Left ventricle myocardium inferior (tissue), 1 donor: ENCODE results near the gene UBD. TPM values are rescaled to one million over a fixed set of nuclear protein-coding genes. Genes with fewer than 3 reads are reported as not detected.

ENCODE experiments used
- DNase-seq: peaks from one replicate; pipeline ENCODE4 v3.0.0-alpha.2; 2020
- H3K27ac ChIP-seq: fragments of 200-600 bp; replicated peaks from 2 replicates; pipeline ENCODE4 v1.8.0; 2021
- H3K27me3 ChIP-seq: fragments of 200-600 bp; 2 replicates; pipeline ENCODE4 v1.8.0; 2021; ENCODE audit warnings: low read depth
- H3K36me3 ChIP-seq: fragments of 200-600 bp; 2 replicates; pipeline ENCODE4 v1.8.0; 2021
- H3K4me1 ChIP-seq: fragments of 200-600 bp; 2 replicates; pipeline ENCODE4 v1.8.0; 2021
- H3K4me3 ChIP-seq: fragments of 200-600 bp; 2 replicates; pipeline ENCODE4 v1.8.0; 2021; ENCODE audit warnings: mild to moderate bottlenecking, moderate library complexity
- H3K9me3 ChIP-seq: fragments of 200-600 bp; replicated peaks from 2 replicates; pipeline ENCODE4 v1.8.0; 2021
- CTCF ChIP-seq: fragments of 200-600 bp; IDR thresholded peaks from 2 replicates; pipeline ENCODE4 v1.8.0; 2021; ENCODE audit warnings: antibody characterized with exemption, mild to moderate bottlenecking, borderline replicate concordance
- intact Hi-C: fragments of 100-400 bp; cut with micrococcal nuclease; formaldehyde crosslinking; loops from one replicate; pipeline ENCODE4 v1.11.0; 2022
- total RNA-seq: library from RNA; stranded (reverse); fragmentation: NEBNext Ultra II Directional; extraction: Animal tissue kit (Norgen Biotek cat#: 25700); gene quantifications from one replicate; pipeline ENCODE4 v1.2.1, GENCODE V29; 2021
- donor health status: DM: no; HTN: yes; CAD: no; lungs with severe emphysema.

Gene UBD
- total RNA-seq, 1 donor from 2014 or later = not detected

GRCh38 chr6:29509239-29509638 lies 50.3 kb downstream of the UBD start:
- Histone ChIP-seq H3K4me1 (no peaks in the 10 kb centered on the region), H3K27me3 (peaks cover 33% of the 10 kb centered on the region), H3K4me3 (no peak overlapping the region), H3K36me3 (no peaks in the 10 kb centered on the region), H3K27ac (no peak overlapping the region), H3K9me3 (no peaks in the 10 kb centered on the region)
- no peak for TF ChIP-seq CTCF
- intact Hi-C loops = no loop called here
- no peak for DNase-seq

- no peak for DNase-seq
- Histone ChIP-seq H3K36me3 (no peaks in the 10 kb centered on the region), H3K27me3 (peaks cover 49% of the 10 kb centered on the region), H3K4me3 (no peak overlapping the region), H3K9me3 (no peaks in the 10 kb centered on the region), H3K4me1 (no peaks in the 10 kb centered on the region), H3K27ac (no peak overlapping the region)
- intact Hi-C loops = no loop called here
- TF ChIP-seq CTCF = no peak
Observed at GRCh38 chr6:29507319-29507718, 52.2 kb downstream of the UBD start.

GRCh38 chr6:29506446-29507067 lies 53.0 kb downstream of the UBD start:
- no peak overlapping the region for H3K4me3 ChIP-seq
- no peaks in the 10 kb centered on the region for H3K9me3 ChIP-seq
- no peak for DNase-seq
- peaks cover 57% of the 10 kb centered on the region for H3K27me3 ChIP-seq
- no peaks in the 10 kb centered on the region for H3K36me3 ChIP-seq
- no peak for TF ChIP-seq CTCF
- no peaks in the 10 kb centered on the region for H3K4me1 ChIP-seq
- intact Hi-C loops = no loop called here
- no peak overlapping the region for H3K27ac ChIP-seq

- Histone ChIP-seq H3K9me3 (no peaks in the 10 kb centered on the region), H3K4me1 (no peaks in the 10 kb centered on the region), H3K27me3 (peaks cover 62% of the 10 kb centered on the region), H3K36me3 (no peaks in the 10 kb centered on the region), H3K27ac (no peak overlapping the region), H3K4me3 (no peak overlapping the region)
- no peak for DNase-seq
- intact Hi-C loops = no loop called here
- TF ChIP-seq CTCF = no peak
Observed at GRCh38 chr6:29505808-29506207, 53.7 kb downstream of the UBD start.

Other genes starting within 250 kb of the UBD start
- not detected for gene OR5V1, start 190.9 kb downstream of the UBD start, total RNA-seq
- gene OR12D3, start 184.4 kb downstream of the UBD start, total RNA-seq = not detected
- not detected for gene OR12D2, start 164.1 kb downstream of the UBD start, total RNA-seq
- not detected for gene OR12D1, start 144.8 kb downstream of the UBD start, total RNA-seq
- not detected for gene OR10C1, start 120.4 kb downstream of the UBD start, total RNA-seq
- not detected for gene OR11A1, start 102.7 kb downstream of the UBD start, total RNA-seq
- not detected for gene OR2H1, start 102.6 kb downstream of the UBD start, total RNA-seq
- not detected for gene MAS1L, start 71.8 kb downstream of the UBD start, total RNA-seq
- gene OR2H2, start 25.4 kb upstream of the UBD start, total RNA-seq = not detected
- 19.3 TPM for gene GABBR1, start 73.5 kb upstream of the UBD start, total RNA-seq
- gene MOG, start 97.4 kb upstream of the UBD start, total RNA-seq = 14.7 TPM
- gene ZFP57, start 121.4 kb upstream of the UBD start, total RNA-seq = not detected
- 29.4 TPM for gene HLA-F, start 163.7 kb upstream of the UBD start, total RNA-seq